DMS 273 (cell line): Measurements from ENCODE around the gene PLVAP.

Source experiments
- DNase-seq: peaks from one replicate; lab custom pipeline; 2025; ENCODE audit not compliant: unreplicated experiment; lab: John Stamatoyannopoulos, UW

PLVAP gene

GRCh38 chr19:17323300-17323963 lies 53.7 kb downstream of the PLVAP start:
- no peak for DNase-seq

- no peak for DNase-seq
Observed at GRCh38 chr19:17322854-17323253, 54.3 kb downstream of the PLVAP start.

- no peak for DNase-seq
Observed at GRCh38 chr19:17321655-17322489, 55.3 kb downstream of the PLVAP start.

GRCh38 chr19:17320435-17320834 lies 56.7 kb downstream of the PLVAP start:
- DNase-seq = no peak

GRCh38 chr19:17319473-17320238 lies 57.5 kb downstream of the PLVAP start:
- DNase-seq = no peak

GRCh38 chr19:17318966-17319365 lies 58.2 kb downstream of the PLVAP start:
- DNase-seq = no peak

GRCh38 chr19:17314007-17314593 lies 63.0 kb downstream of the PLVAP start:
- no peak for DNase-seq

GRCh38 chr19:17312189-17313113 lies 64.7 kb downstream of the PLVAP start:
- no peak for DNase-seq

GRCh38 chr19:17311455-17312188 lies 65.5 kb downstream of the PLVAP start:
- no peak for DNase-seq

- DNase-seq = peak; percentile 44
Observed at GRCh38 chr19:17309965-17310461, 67.1 kb downstream of the PLVAP start.

- DNase-seq = peak; percentile 100
Observed at GRCh38 chr19:17309198-17309964, 67.8 kb downstream of the PLVAP start, which contains the start of gene DDA1. Gene DDA1 (plus strand): TSS chr19:17309563. CDS start chr19:17309655, 92 bp downstream.

GRCh38 chr19:17307876-17308377 lies 69.2 kb downstream of the PLVAP start:
- no peak for DNase-seq

- peak; percentile 68 for DNase-seq
Observed at GRCh38 chr19:17306285-17306714, 70.8 kb downstream of the PLVAP start.

- DNase-seq = peak; percentile 100
Observed at GRCh38 chr19:17305517-17306284, 71.4 kb downstream of the PLVAP start, which contains the start of gene MRPL34. Gene MRPL34 (plus strand): TSS chr19:17305872. CDS start chr19:17305893, 21 bp downstream.

- no peak for DNase-seq
Observed at GRCh38 chr19:17305216-17305516, 72.0 kb downstream of the PLVAP start.

GRCh38 chr19:17304386-17305215 lies 72.5 kb downstream of the PLVAP start:
- peak; percentile 35 for DNase-seq

GRCh38 chr19:17303940-17304267 lies 73.2 kb downstream of the PLVAP start:
- DNase-seq = peak; percentile 34
